Measurements from ENCODE around the gene LCE3D. TPM values are rescaled to one million over a fixed set of nuclear protein-coding genes. Genes with fewer than 3 reads are reported as not detected.
A peak's percentile ranks its signal among the peaks of the same experiment; 100 is the strongest.

Gene LCE3D
- total and polyA plus RNA-seq, 9 of the 15 experiments (the other 6 are each of a cell fraction or from before 2014, with no cell fraction given) = not detected

DNA sequence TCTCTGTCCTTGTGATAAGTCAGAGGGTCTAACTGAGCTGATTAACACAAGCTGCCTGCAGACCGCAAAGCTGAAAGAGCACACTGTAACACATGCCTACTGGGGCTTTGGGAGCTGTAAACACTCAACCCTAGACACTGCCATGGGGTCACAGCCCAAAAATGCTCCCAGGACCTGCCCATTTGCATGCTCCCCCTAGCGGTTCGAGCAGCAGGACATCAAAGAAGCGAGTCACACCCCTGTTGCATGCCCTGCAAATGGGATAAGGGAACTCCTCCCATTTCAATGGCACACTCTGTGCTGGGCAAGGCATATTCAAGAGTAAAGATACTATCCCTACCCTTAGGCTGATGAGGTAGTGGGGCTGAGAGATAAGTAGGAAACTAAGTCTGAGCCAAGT lies 36.5 kb downstream of the LCE3D start:
- CTCF ChIA-PET (ENCODE audit: low intra/inter-chr PET ratio) = no interaction called here
- 0% methylated on average over 4 of the region's 4 CpGs for whole genome bisulfite sequencing (ENCODE audit: insufficient coverage, low coverage, missing lambda C conversion rate)
- no peak overlapping the region for H2AFZ ChIP-seq (ENCODE audit: low read depth, low read length)
- no peaks in the 10 kb centered on the region for H3K4me1 ChIP-seq (replicated peaks in 1 of 2; ENCODE audit: control insufficient read depth in 2 of 2, insufficient read depth in 2 of 2, low read length in 2 of 2)
- in situ Hi-C loops (cut with MboI) (no loop called here), intact Hi-C loops (cut with micrococcal nuclease) (no loop called here)
- no peak overlapping the region for H3K9ac ChIP-seq (ENCODE audit: insufficient read depth in 1 of 2, low read depth in 2 of 2, low read length in 2 of 2)
- no peaks in the 10 kb centered on the region for H3K36me3 ChIP-seq (ENCODE audit: control insufficient read depth, insufficient read depth, low read length)
- no peak overlapping the region for H3K4me3 ChIP-seq
- ATAC-seq (peak; percentile 76), DNase-seq (ENCODE audit: extremely low read depth in 1 of 4, low spot score in 3 of 4) (peak; percentile 23 to 33 (median 25)), FAIRE-seq (no peak)
- TF ChIP-seq LEF1 (IDR thresholded peaks at IDR 0.05) (peak; percentile 31; the same call in 1 of the 2 replicates), CTCF (IDR thresholded peaks at IDR 0.05 in 2 of 3, conservative IDR thresholded peaks at IDR 0.05 in 1 of 3; ENCODE audit: insufficient read depth in 2 of 3, low read depth in 1 of 3, low read length in 3 of 3) (peak; percentile 41 to 53 (median 43); a peak in 4 of 6 replicates), SIRT6 (IDR thresholded peaks at IDR 0.05; ENCODE audit: low read depth, low read length) (no peak), ZKSCAN8 (CRISPR knock-in tag; IDR thresholded peaks at IDR 0.05) (no peak), CTCFL (IDR thresholded peaks at IDR 0.05; ENCODE audit: borderline replicate concordance, insufficient read depth, low read depth, low read length, poor library complexity, severe bottlenecking) (peak; percentile 76)
- no TSS peak for BruUV-seq (replicated peaks)
- no peaks in the 10 kb centered on the region for H3K9me3 ChIP-seq (replicated peaks; ENCODE audit: control insufficient read depth, insufficient read depth, low read depth, low read length)
- no peak overlapping the region for H3K27ac ChIP-seq (ENCODE audit: extremely low read depth, low read depth, low read length)
- no peaks in the 10 kb centered on the region for H3K27me3 ChIP-seq (ENCODE audit: control insufficient read depth in 2 of 2, insufficient read depth in 2 of 2, low read length in 2 of 2)
- no peaks in the 10 kb centered on the region for H3K79me2 ChIP-seq (ENCODE audit: control insufficient read depth, insufficient read depth, low read length)
- no peaks in the 10 kb centered on the region for H4K20me1 ChIP-seq (replicated peaks; ENCODE audit: control insufficient read depth, insufficient read depth, low read length)
- no peaks in the 10 kb centered on the region for H3K9me1 ChIP-seq (ENCODE audit: control insufficient read depth, insufficient read depth, low read length)
- no peak overlapping the region for H3K4me2 ChIP-seq (ENCODE audit: insufficient read depth, low read length)
- POLR2A ChIA-PET = no interaction called here
